Measurements from ENCODE around the gene KRTAP29-1. TPM values are rescaled to one million over a fixed set of nuclear protein-coding genes. Genes with fewer than 3 reads are reported as not detected.

The KRTAP29-1 gene
- total RNA-seq, 2 experiments from 2014 or later = not detected

- no TSS peak for BruUV-seq (replicated peaks)
- no peak overlapping the region for H3K4me2 ChIP-seq (ENCODE audit: low read length)
- POLR2A ChIA-PET = no interaction called here
Observed at GRCh38 chr17:41343029-41343428, 40.4 kb upstream of the KRTAP29-1 start.

GRCh38 chr17:41340934-41341861 lies 38.5 kb upstream of the KRTAP29-1 start:
- H3K4me3 ChIP-seq (ENCODE audit: low read depth, low read length, poor library complexity, severe bottlenecking) = no peak overlapping the region

More at GRCh38 chr17:41343029-41343428, 40.4 kb upstream of the KRTAP29-1 start:
- no peaks in the 10 kb centered on the region for H3K79me2 ChIP-seq (ENCODE audit: insufficient read depth, low read depth, low read length)
- no peak overlapping the region for H3K4me3 ChIP-seq (ENCODE audit: low read depth, low read length, poor library complexity, severe bottlenecking)
- intact Hi-C loops (cut with micrococcal nuclease; ENCODE audit: unreplicated experiment) = no loop called here
- H4K20me1 ChIP-seq (ENCODE audit: insufficient read depth, low read length) = no peaks in the 10 kb centered on the region
- TF ChIP-seq, protein P1, sequence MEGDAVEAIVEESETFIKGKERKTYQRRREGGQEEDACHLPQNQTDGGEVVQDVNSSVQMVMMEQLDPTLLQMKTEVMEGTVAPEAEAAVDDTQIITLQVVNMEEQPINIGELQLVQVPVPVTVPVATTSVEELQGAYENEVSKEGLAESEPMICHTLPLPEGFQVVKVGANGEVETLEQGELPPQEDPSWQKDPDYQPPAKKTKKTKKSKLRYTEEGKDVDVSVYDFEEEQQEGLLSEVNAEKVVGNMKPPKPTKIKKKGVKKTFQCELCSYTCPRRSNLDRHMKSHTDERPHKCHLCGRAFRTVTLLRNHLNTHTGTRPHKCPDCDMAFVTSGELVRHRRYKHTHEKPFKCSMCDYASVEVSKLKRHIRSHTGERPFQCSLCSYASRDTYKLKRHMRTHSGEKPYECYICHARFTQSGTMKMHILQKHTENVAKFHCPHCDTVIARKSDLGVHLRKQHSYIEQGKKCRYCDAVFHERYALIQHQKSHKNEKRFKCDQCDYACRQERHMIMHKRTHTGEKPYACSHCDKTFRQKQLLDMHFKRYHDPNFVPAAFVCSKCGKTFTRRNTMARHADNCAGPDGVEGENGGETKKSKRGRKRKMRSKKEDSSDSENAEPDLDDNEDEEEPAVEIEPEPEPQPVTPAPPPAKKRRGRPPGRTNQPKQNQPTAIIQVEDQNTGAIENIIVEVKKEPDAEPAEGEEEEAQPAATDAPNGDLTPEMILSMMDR (conservative IDR thresholded peaks at IDR 0.05; ENCODE audit: low read length) = no peak
- no peak for TF ChIP-seq EZH2phosphoT487 (IDR thresholded peaks at IDR 0.05; ENCODE audit: borderline replicate concordance, low read depth, low read length)
- DNase-seq (ENCODE audit: low spot score) = no peak
- no peaks in the 10 kb centered on the region for H3K36me3 ChIP-seq (ENCODE audit: insufficient read depth, low read length)
- H2AFZ ChIP-seq (ENCODE audit: low read length) = no peak overlapping the region
- H3K4me1 ChIP-seq (ENCODE audit: insufficient read depth, low read length, poor library complexity, severe bottlenecking) = no peaks in the 10 kb centered on the region
- CTCF ChIA-PET (ENCODE audit: unreplicated experiment) = no interaction called here
- H3K9me3 ChIP-seq (ENCODE audit: low read length) = no peaks in the 10 kb centered on the region
- no peaks in the 10 kb centered on the region for H3K9me2 ChIP-seq (ENCODE audit: insufficient read depth, low read length)
- H3K27ac ChIP-seq (ENCODE audit: low read depth, low read length, poor library complexity, severe bottlenecking) = no peak overlapping the region

More at GRCh38 chr17:41340934-41341861, 38.5 kb upstream of the KRTAP29-1 start:
- no peaks in the 10 kb centered on the region for H3K9me3 ChIP-seq (ENCODE audit: low read length)
- ChIA-PET CTCF (ENCODE audit: unreplicated experiment) (no interaction called here), POLR2A (no interaction called here)
- H2AFZ ChIP-seq (ENCODE audit: low read length) = no peak overlapping the region
- no peaks in the 10 kb centered on the region for H3K9me2 ChIP-seq (ENCODE audit: insufficient read depth, low read length)
- intact Hi-C loops (cut with micrococcal nuclease; ENCODE audit: unreplicated experiment) = no loop called here
- H3K4me2 ChIP-seq (ENCODE audit: low read length) = no peak overlapping the region
- no peak overlapping the region for H3K27ac ChIP-seq (ENCODE audit: low read depth, low read length, poor library complexity, severe bottlenecking)
- H3K36me3 ChIP-seq (ENCODE audit: insufficient read depth, low read length) = no peaks in the 10 kb centered on the region
- no peaks in the 10 kb centered on the region for H3K79me2 ChIP-seq (ENCODE audit: insufficient read depth, low read depth, low read length)
- H3K4me1 ChIP-seq (ENCODE audit: insufficient read depth, low read length, poor library complexity, severe bottlenecking) = no peaks in the 10 kb centered on the region
- no TSS peak for BruUV-seq (replicated peaks)
- no peak for DNase-seq (ENCODE audit: low spot score)
- TF ChIP-seq, protein P1 (conservative IDR thresholded peaks at IDR 0.05; ENCODE audit: low read length) = no peak
- TF ChIP-seq EZH2phosphoT487 (IDR thresholded peaks at IDR 0.05; ENCODE audit: borderline replicate concordance, low read depth, low read length) = no peak
- H4K20me1 ChIP-seq (ENCODE audit: insufficient read depth, low read length) = no peaks in the 10 kb centered on the region

Measured in OCI-LY7 (cell line).